KOPT-K1 (cell line): Measurements from ENCODE around the gene POU6F2.

Source experiments
- H3K27ac ChIP-seq: fragments of 200-600 bp; sonication (generic); 2 replicates; pipeline ENCODE4 v1.5.1; 2016; ENCODE audit warnings: antibody characterized with exemption, mild to moderate bottlenecking, low read depth, low read length; ENCODE audit not compliant: poor library complexity, severe bottlenecking
- H3K36me3 ChIP-seq: fragments of 200-600 bp; sonication (generic); 2 replicates; pipeline ENCODE4 v1.5.1; 2017; ENCODE audit warnings: antibody characterized with exemption, mild to moderate bottlenecking, low read length, moderate library complexity; ENCODE audit not compliant: insufficient read depth
- H3K9me3 ChIP-seq: fragments of 200-600 bp; sonication (generic); 2 replicates; pipeline ENCODE4 v1.5.1; 2017; ENCODE audit warnings: antibody characterized with exemption, low read length, mild to moderate bottlenecking; ENCODE audit not compliant: insufficient read depth, poor library complexity, severe bottlenecking

The POU6F2 gene

GRCh38 chr7:39413636-39414223 lies 436.0 kb downstream of the POU6F2 start:
- Histone ChIP-seq H3K36me3 (no peaks in the 10 kb centered on the region), H3K27ac (no peak overlapping the region), H3K9me3 (no peaks in the 10 kb centered on the region)

- H3K27ac ChIP-seq = no peak overlapping the region
- H3K36me3 ChIP-seq = no peaks in the 10 kb centered on the region
- no peaks in the 10 kb centered on the region for H3K9me3 ChIP-seq
Observed at GRCh38 chr7:39414224-39415035, 436.7 kb downstream of the POU6F2 start.

GRCh38 chr7:39415091-39415787 lies 437.5 kb downstream of the POU6F2 start:
- Histone ChIP-seq H3K9me3 (no peaks in the 10 kb centered on the region), H3K36me3 (no peaks in the 10 kb centered on the region), H3K27ac (no peak overlapping the region)

GRCh38 chr7:39416866-39417265 lies 439.2 kb downstream of the POU6F2 start:
- no peaks in the 10 kb centered on the region for H3K9me3 ChIP-seq
- H3K36me3 ChIP-seq = no peaks in the 10 kb centered on the region
- no peak overlapping the region for H3K27ac ChIP-seq

- Histone ChIP-seq H3K36me3 (no peaks in the 10 kb centered on the region), H3K9me3 (no peaks in the 10 kb centered on the region), H3K27ac (no peak overlapping the region)
Observed at GRCh38 chr7:39417642-39418041, 439.9 kb downstream of the POU6F2 start.

- Histone ChIP-seq H3K36me3 (no peaks in the 10 kb centered on the region), H3K27ac (no peak overlapping the region), H3K9me3 (no peaks in the 10 kb centered on the region)
Observed at GRCh38 chr7:39421251-39421650, 443.5 kb downstream of the POU6F2 start.

- Histone ChIP-seq H3K27ac (no peak overlapping the region), H3K9me3 (no peaks in the 10 kb centered on the region), H3K36me3 (no peaks in the 10 kb centered on the region)
Observed at GRCh38 chr7:39421661-39422060, 444.0 kb downstream of the POU6F2 start.

- Histone ChIP-seq H3K27ac (no peak overlapping the region), H3K36me3 (no peaks in the 10 kb centered on the region), H3K9me3 (no peaks in the 10 kb centered on the region)
Observed at GRCh38 chr7:39428221-39428620, 450.5 kb downstream of the POU6F2 start.

- H3K9me3 ChIP-seq = no peaks in the 10 kb centered on the region
- no peaks in the 10 kb centered on the region for H3K36me3 ChIP-seq
- H3K27ac ChIP-seq = no peak overlapping the region
Observed at GRCh38 chr7:39429421-39429820, 451.7 kb downstream of the POU6F2 start.

GRCh38 chr7:39430441-39430840 lies 452.7 kb downstream of the POU6F2 start:
- H3K9me3 ChIP-seq = no peaks in the 10 kb centered on the region
- H3K36me3 ChIP-seq = no peaks in the 10 kb centered on the region
- H3K27ac ChIP-seq = no peak overlapping the region

GRCh38 chr7:39430909-39431641 lies 453.4 kb downstream of the POU6F2 start:
- no peaks in the 10 kb centered on the region for H3K36me3 ChIP-seq
- no peak overlapping the region for H3K27ac ChIP-seq
- H3K9me3 ChIP-seq = no peaks in the 10 kb centered on the region

- Histone ChIP-seq H3K9me3 (no peaks in the 10 kb centered on the region), H3K36me3 (no peaks in the 10 kb centered on the region), H3K27ac (no peak overlapping the region)
Observed at GRCh38 chr7:39432368-39432767, 454.7 kb downstream of the POU6F2 start.

GRCh38 chr7:39432807-39433416 lies 455.2 kb downstream of the POU6F2 start:
- H3K27ac ChIP-seq = no peak overlapping the region
- no peaks in the 10 kb centered on the region for H3K9me3 ChIP-seq
- no peaks in the 10 kb centered on the region for H3K36me3 ChIP-seq

- H3K36me3 ChIP-seq = no peaks in the 10 kb centered on the region
- H3K27ac ChIP-seq = no peak overlapping the region
- no peaks in the 10 kb centered on the region for H3K9me3 ChIP-seq
Observed at GRCh38 chr7:39433550-39433949, 455.8 kb downstream of the POU6F2 start.

- Histone ChIP-seq H3K27ac (no peak overlapping the region), H3K9me3 (no peaks in the 10 kb centered on the region), H3K36me3 (no peaks in the 10 kb centered on the region)
Observed at GRCh38 chr7:39434012-39434411, 456.3 kb downstream of the POU6F2 start.
